HCT116 (cell line): ENCODE measurements around the gene GTF3C4.

Experiments used
- MAX ChIP-seq: IDR thresholded peaks from 2 replicates; pipeline ENCODE4 v1.6.1; 2012
- POLR2AphosphoS5 ChIP-seq: IDR thresholded peaks from 2 replicates; pipeline ENCODE4 v1.6.1; 2011; ENCODE audit warnings: mild to moderate bottlenecking, low read depth, low read length, moderate library complexity
- YY1 ChIP-seq: IDR thresholded peaks from 2 replicates; pipeline ENCODE4 v1.6.1; 2011; ENCODE audit warnings: low read length, low read depth, moderate library complexity, mild to moderate bottlenecking; ENCODE audit not compliant: insufficient replicate concordance; ENCODE audit errors: extremely low read depth
- TF ChIP-seq, protein P1 (sequence below), 3 experiments: fragments of 200-600 bp in 1 of 3; sonication (generic) in 1 of 3; IDR thresholded peaks in 2 of 3; conservative IDR thresholded peaks in 1 of 3; 2 replicates each; pipeline ENCODE4 v1.5.1; 2012 to 2017; ENCODE audit warnings: low read depth in 2 of 3, low read length in 2 of 3, antibody characterized with exemption in 1 of 3, borderline replicate concordance in 1 of 3, control low read depth in 1 of 3, mild to moderate bottlenecking in 1 of 3, mixed read lengths in 1 of 3, mixed run types in 1 of 3, moderate library complexity in 1 of 3; ENCODE audit not compliant: insufficient read depth in 1 of 3

- TF ChIP-seq POLR2AphosphoS5 (no peak), MAX (no peak), YY1 (no peak)
- TF ChIP-seq, protein P1, sequence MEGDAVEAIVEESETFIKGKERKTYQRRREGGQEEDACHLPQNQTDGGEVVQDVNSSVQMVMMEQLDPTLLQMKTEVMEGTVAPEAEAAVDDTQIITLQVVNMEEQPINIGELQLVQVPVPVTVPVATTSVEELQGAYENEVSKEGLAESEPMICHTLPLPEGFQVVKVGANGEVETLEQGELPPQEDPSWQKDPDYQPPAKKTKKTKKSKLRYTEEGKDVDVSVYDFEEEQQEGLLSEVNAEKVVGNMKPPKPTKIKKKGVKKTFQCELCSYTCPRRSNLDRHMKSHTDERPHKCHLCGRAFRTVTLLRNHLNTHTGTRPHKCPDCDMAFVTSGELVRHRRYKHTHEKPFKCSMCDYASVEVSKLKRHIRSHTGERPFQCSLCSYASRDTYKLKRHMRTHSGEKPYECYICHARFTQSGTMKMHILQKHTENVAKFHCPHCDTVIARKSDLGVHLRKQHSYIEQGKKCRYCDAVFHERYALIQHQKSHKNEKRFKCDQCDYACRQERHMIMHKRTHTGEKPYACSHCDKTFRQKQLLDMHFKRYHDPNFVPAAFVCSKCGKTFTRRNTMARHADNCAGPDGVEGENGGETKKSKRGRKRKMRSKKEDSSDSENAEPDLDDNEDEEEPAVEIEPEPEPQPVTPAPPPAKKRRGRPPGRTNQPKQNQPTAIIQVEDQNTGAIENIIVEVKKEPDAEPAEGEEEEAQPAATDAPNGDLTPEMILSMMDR (IDR thresholded peaks at IDR 0.05 in 2 of 3, conservative IDR thresholded peaks at IDR 0.05 in 1 of 3; ENCODE audit: borderline replicate concordance in 1 of 3, insufficient read depth in 1 of 3, low read depth in 2 of 3, low read length in 2 of 3) = peak; percentile 22 to 52 (median 52); a peak in 4 of 6 replicates
These were observed 19.0 kb upstream of the GTF3C4 start for GRCh38 chr9:132651259-132651658.
